Measurements from ENCODE around the gene NCKAP5.

DNA sequence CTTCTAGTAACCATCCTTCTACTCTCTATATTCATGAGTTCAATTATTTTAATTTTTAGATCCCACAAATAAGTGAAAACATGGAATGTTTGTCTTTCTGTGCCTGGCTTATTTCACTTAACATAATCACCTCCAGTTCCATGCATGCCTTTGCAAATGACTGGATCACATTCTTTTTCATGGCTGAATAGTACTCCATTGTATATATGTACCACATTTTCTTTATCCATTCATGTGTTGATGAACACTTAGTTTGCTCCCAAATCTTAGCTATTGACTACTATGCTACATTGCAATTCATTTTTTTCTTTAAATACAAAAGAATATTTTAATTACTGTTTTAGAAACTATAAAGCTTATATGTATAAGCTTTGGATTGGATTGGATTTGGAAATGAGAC, 657.8 kb downstream of the NCKAP5 start:
- TF ChIP-seq CTCF (IDR thresholded peaks at IDR 0.05; ENCODE audit: low read depth, low read length) = no peak
- TF ChIP-seq MYC (IDR thresholded peaks at IDR 0.05; ENCODE audit: low read depth, low read length) = no peak

All from NB4 (cell line).